GM19468 (cell line): ENCODE data around the gene CEP162.
"Not testable (repeated sequence)": the region's sequence is repeated elsewhere in the genome, so short reads cannot be mapped to it uniquely, and the experiment has no call there.

Experiments used
- ATAC-seq: cut with Tn5 transposase; IDR thresholded peaks from one replicate; pipeline ENCODE4 v1.9.1; 2021; ENCODE audit warnings: mild to moderate bottlenecking, moderate library complexity, moderate number of reproducible peaks; ENCODE audit not compliant: unreplicated experiment; ENCODE audit errors: extremely low read depth

CEP162 gene

GRCh38 chr6:84093441-84094435 lies 133.7 kb downstream of the CEP162 start:
- ATAC-seq: no peak

GRCh38 chr6:84089552-84089951 lies 137.9 kb downstream of the CEP162 start:
- no peak for ATAC-seq

GRCh38 chr6:84089081-84089480 lies 138.4 kb downstream of the CEP162 start:
- no peak for ATAC-seq

GRCh38 chr6:84086545-84087429 lies 140.7 kb downstream of the CEP162 start:
- no peak for ATAC-seq

- no peak for ATAC-seq
Measured at GRCh38 chr6:84086056-84086455, 141.4 kb downstream of the CEP162 start.

- ATAC-seq: not testable (repeated sequence)
Measured at GRCh38 chr6:84084705-84085104, 142.7 kb downstream of the CEP162 start.

- ATAC-seq: no peak
Measured at GRCh38 chr6:84082689-84083265, 144.7 kb downstream of the CEP162 start.

GRCh38 chr6:84081222-84081621 lies 146.2 kb downstream of the CEP162 start:
- no peak for ATAC-seq

- no peak for ATAC-seq
Measured at GRCh38 chr6:84078335-84078734, 149.1 kb downstream of the CEP162 start.

GRCh38 chr6:84077645-84078044 lies 149.8 kb downstream of the CEP162 start:
- no peak for ATAC-seq

- no peak for ATAC-seq
Measured at GRCh38 chr6:84074988-84075781, 152.3 kb downstream of the CEP162 start.
